ES-I3 (cell line): ENCODE measurements around the gene OR10H3.

Experiments
- H3K36me3 ChIP-seq: 2 replicates; pipeline ENCODE4 v1.6.1; 2013; ENCODE audit warnings: mild to moderate bottlenecking, low read length, control low read depth, moderate library complexity; ENCODE audit not compliant: insufficient read depth
- H3K4me1 ChIP-seq: 2 replicates; pipeline ENCODE4 v1.6.1; 2013; ENCODE audit warnings: mild to moderate bottlenecking, control low read depth, low read length; ENCODE audit not compliant: insufficient read depth
- H3K9ac ChIP-seq: 2 replicates; pipeline ENCODE4 v1.6.1; 2013; ENCODE audit warnings: low read depth, mild to moderate bottlenecking, low read length, moderate library complexity
- H3K9me3 ChIP-seq: 2 replicates; pipeline ENCODE4 v1.6.1; 2013; ENCODE audit warnings: mild to moderate bottlenecking, low read length, moderate library complexity; ENCODE audit not compliant: control insufficient read depth, insufficient read depth

The OR10H3 gene, protein sequence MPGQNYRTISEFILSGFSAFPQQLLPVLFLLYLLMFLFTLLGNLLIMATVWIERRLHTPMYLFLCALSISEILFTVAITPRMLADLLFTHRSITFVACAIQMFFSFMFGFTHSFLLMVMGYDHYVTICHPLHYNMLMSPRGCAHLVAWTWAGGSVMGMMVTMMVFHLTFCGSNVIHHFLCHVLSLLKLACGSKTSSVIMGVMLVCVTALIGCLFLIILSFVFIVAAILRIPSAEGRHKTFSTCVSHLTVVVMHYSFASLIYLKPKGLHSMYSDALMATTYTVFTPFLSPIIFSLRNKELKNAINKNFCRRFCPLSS

DNA sequence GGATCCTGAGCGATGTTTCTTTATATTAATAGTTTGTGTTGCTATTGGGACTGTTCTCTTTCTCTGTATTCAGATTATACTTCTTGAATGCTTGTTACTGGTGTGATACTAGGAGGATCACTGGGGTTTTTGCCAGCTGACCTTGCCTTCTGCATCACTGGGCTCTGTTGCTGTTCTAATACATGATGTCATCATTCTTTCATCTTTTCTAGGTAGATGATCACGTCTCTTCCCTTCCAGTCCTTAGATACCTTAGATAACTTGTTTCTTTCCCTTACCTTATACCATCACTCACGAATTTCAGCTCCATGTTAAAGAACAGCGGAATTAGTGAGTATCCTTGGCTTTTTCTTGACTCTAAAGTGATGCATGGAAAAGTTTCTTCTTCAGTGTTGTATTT is at the start of gene OR10H3:
Gene OR10H3 (plus strand): TSS at position 264 of the 400 bp plus-strand sequence. CDS start 3,408 bp downstream, outside the sequence.
- no peaks in the 10 kb centered on the region for H3K4me1 ChIP-seq
- H3K36me3 ChIP-seq, result no peaks in the 10 kb centered on the region
- peaks cover 3% of the 10 kb centered on the region; the same call in 1 of the 2 replicates for H3K9me3 ChIP-seq
- H3K9ac ChIP-seq, result no peak within 1 kb of the TSS

DNA sequence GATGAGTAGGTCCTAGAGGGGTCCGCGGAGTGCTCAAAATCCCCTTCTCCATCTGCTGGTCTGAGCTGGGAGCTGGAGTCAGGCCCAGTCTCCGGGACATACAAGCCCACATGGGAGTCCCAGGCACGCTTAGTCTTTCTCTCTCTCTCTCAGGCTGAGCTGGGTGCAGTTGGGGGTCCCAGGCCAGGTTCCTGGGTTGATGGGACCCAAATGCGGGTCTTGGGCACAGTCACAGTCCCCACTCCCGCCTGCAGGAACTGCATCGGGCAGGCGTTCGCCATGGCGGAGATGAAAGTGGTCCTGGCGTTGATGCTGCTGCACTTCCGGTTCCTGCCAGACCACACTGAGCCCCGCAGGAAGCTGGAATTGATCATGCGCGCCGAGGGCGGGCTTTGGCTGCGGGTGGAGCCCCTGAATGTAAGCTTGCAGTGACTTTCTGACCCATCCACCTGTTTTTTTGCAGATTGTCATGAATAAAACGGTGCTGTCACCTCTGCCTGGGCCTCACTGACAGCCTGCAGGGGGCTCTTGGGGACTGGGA is 41.1 kb upstream of the OR10H3 start:
- Histone ChIP-seq H3K9me3 (no peaks in the 10 kb centered on the region), H3K36me3 (no peaks in the 10 kb centered on the region), H3K4me1 (no peaks in the 10 kb centered on the region), H3K9ac (no peak overlapping the region; the same call in 1 of the 2 replicates)

DNA sequence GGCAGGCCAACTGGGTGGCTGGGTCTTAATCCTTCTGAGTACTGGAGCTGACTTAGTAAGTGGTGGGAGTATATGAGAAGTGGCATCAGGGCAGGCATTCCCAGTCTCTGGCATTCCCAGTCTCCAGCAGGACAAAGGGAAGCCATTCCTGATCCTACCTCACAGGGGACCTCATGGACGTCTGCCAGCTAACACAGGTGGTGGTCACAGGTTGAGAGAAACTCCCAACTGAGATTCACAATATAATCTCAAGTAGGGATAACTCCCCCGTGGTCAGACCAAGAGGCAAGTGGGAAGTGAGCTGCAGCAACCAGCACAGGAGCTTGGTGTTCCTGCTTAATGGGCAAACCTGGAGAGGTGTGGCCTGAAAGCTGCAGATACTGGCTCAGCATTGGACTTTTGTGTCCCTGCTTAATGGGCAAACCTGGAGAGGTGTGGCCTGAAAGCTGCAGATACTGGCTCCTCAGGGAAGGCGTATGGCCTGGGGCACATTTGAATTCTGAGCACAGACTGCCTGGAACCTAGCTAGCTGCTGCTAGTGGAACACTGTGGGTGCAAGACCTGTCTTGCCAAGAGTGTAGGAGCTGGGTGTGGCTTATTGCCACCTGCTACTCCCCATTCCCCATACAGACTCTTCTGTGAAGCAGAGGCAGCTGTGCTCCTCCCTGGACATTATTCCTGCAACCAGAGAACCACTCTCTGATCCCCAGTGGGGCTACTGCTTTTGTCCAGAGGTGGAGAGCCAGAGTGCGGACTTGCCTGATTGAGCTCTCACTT is 35.8 kb upstream of the OR10H3 start:
- no peaks in the 10 kb centered on the region for H3K36me3 ChIP-seq
- no peak overlapping the region for H3K9ac ChIP-seq
- H3K4me1 ChIP-seq, result no peaks in the 10 kb centered on the region
- H3K9me3 ChIP-seq, result no peaks in the 10 kb centered on the region

DNA sequence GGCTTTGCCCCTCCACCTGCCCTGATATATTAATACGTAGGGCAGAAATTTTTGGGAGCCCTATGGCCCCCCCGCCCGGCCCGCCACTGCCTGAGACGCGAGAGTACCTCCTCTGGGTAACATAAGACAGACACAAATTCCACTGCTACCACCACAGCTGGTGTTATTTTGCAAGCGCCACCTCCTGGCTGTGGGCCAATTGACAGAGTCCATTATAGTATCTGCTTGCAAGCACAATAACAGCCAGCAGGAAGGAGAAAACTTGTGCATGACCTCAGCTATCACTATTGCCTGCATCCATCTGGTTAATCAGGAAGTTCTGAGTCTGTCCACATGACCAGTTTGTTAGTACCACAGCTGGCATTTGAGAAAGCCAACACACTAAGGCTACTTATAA is 35.3 kb upstream of the OR10H3 start:
- Histone ChIP-seq H3K9me3 (no peaks in the 10 kb centered on the region), H3K9ac (no peak overlapping the region), H3K36me3 (no peaks in the 10 kb centered on the region), H3K4me1 (no peaks in the 10 kb centered on the region)

DNA sequence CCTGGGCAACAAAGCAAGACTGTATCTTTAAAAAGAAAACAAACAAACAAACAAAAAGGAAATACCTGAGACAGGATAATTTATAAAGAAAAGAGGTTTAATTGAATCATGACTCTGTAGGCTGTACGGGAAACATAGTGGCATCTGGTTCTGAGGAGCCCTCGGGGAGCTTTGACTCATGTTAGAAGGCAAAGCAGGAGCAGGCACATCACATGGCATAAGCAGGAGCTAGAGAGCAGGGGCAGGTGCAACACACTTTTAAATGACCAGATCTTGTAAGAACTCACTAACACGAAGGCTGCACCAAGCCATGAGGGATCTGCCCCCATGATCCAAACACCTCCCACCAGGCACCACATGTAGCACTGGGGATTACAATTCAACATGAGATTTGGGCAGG is 23.1 kb upstream of the OR10H3 start:
- Histone ChIP-seq H3K9ac (no peak overlapping the region), H3K36me3 (no peaks in the 10 kb centered on the region), H3K9me3 (no peaks in the 10 kb centered on the region), H3K4me1 (no peaks in the 10 kb centered on the region)

DNA sequence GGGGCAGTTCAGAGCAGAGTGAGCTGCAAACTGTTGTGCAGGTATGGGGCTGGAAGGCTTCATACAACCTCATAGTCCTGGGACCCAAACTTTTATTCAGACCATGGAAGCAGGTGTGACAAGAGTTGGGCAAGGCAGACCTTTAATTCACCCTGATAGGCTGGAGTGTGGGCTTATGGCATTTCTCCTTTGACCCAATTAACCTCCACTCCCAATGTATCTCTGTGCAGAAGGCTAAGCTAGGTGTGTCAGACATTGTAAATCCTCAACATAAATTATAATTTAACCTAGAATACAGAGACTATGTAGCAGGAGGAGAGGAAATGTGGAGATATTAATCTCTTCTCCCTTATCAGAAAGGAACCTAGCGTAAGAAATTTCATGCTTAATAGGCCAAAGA is 22.1 kb upstream of the OR10H3 start:
- H3K36me3 ChIP-seq, result no peaks in the 10 kb centered on the region
- H3K9me3 ChIP-seq, result no peaks in the 10 kb centered on the region
- H3K4me1 ChIP-seq, result no peaks in the 10 kb centered on the region
- H3K9ac ChIP-seq, result no peak overlapping the region

DNA sequence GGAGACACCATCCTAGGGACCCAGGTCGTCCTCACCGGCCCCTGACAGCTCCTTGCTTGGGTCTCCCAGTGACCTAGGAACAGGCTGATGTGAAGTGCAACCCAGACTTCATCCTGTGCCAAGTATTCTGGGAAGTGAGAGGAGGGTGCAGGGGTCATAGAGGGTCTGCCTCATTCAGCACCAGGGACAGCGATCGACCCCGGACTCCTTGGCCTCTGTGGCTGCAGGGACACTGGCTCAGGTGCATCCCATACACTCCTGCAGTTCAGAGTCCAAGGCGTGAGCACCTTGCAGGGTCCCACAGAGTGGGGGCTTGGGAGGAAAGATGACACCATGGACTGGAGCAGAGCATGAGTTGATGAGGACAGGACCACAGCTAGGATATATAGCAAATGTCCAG is 20.0 kb upstream of the OR10H3 start:
- no peaks in the 10 kb centered on the region for H3K36me3 ChIP-seq
- H3K9me3 ChIP-seq, result no peaks in the 10 kb centered on the region

DNA sequence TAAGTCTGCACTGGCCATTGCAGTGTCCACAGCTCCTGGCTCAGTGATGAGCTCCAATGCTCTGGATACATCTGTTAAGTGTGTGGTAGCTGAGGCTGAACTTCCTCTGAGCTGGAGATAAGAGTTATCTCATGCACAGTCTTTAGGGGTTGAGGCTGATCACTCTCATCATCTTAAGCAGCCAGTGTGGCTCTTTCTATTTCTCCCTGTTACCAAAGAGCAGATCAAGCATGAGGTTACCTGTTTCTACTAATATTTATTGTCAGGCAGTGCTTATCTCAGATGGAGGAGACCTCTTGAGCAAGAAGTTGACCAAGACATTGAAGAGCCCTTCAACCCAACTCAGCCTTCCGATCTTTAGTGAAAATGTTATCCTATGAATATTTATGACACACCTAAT is 16.5 kb upstream of the OR10H3 start:
- no peak overlapping the region for H3K9ac ChIP-seq
- H3K4me1 ChIP-seq, result no peaks in the 10 kb centered on the region
- no peaks in the 10 kb centered on the region for H3K9me3 ChIP-seq
- no peaks in the 10 kb centered on the region for H3K36me3 ChIP-seq

More for the DNA sequence above, 20.0 kb upstream of the OR10H3 start:
- no peaks in the 10 kb centered on the region for H3K4me1 ChIP-seq
- no peak overlapping the region for H3K9ac ChIP-seq

DNA sequence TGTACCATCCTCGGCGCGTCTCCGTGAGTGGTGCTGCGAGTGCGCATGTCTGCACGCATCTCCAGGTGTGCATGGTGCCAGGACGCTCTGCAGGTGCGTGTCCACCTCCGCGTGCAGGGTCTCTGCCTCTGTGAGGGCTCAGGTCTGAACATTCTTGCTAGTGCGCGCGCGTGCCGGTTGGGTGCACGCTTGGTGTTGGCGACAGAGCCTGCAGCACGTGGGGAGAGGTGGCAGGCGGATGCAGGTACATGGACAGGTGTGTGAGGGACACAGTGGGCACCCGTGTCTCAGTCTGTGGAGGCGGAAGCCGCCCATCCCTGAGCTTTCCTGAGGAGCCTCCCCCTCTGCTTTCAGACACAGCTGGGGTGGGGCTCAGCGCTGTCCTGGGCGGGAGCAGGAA is 14.8 kb upstream of the OR10H3 start:
- H3K9me3 ChIP-seq, result no peaks in the 10 kb centered on the region
- H3K9ac ChIP-seq, result no peak overlapping the region
- H3K36me3 ChIP-seq, result no peaks in the 10 kb centered on the region
- no peaks in the 10 kb centered on the region for H3K4me1 ChIP-seq

DNA sequence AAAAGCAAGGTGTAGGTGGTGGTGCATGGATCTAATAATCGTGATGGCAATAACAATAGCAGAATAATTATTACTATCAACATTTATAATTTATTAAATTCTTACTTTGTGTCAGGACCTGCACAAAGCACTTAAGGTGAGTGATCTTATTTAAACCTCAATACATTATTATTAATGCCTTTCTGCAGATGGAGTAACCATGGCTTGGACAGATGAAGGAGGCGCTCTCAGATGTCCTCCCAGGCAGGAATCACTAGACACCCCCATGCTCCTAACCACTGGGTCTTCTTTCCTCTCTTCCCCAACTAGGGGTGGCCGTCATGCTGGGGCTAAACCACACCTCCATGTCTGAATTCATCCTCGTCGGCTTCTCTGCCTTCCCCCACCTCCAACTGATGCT is 10.1 kb upstream of the OR10H3 start, which contains the start of gene OR10H2:
Gene OR10H2 (plus strand): TSS at position 301 of the 400 bp plus-strand sequence. CDS start 20 bp downstream, at position 321.
- Histone ChIP-seq H3K9me3 (no peaks in the 10 kb centered on the region), H3K36me3 (no peaks in the 10 kb centered on the region), H3K9ac (no peak within 1 kb of the TSS), H3K4me1 (no peaks in the 10 kb centered on the region)

DNA sequence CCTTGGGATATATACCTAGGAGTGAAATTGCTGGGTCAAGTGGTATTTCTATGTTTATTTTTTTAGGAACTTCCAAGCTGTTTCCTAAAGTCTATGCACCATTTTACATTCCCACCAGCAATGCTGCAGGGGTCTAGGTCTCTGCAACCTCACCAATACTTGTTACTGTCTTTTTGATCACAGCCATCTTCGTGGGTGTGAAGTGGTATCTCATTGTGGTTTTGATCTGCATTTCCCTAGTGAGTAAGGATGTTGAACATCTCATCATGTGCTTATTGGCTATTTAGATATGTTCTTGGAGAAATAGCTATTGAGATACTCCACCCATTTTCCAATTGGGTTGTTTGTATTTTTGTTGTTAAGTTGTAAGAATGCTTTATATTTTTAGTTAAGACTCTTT is 7.2 kb upstream of the OR10H3 start:
- Histone ChIP-seq H3K9me3 (no peaks in the 10 kb centered on the region), H3K4me1 (no peaks in the 10 kb centered on the region), H3K36me3 (no peaks in the 10 kb centered on the region), H3K9ac (no peak overlapping the region)

DNA sequence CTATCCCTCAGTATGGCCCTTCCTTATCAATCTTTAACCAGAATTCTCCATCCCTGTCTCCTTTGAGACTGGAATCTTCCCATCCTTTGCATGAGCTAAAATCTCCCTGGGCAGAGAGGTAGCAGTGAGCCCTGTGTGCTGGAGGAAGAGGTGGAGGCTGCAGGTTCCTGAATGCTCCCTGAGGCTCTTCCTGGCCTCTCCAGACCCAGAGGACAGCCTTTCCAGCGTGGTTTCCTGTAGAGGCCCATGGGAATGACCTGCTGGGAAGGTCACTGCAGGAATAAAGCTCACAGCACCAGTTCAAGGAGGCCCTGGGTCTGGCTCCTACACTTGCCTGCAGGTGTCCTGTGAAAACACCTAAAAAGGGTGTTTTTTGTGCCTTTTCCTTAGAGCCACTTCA is 5.4 kb upstream of the OR10H3 start:
- Histone ChIP-seq H3K9ac (no peak overlapping the region), H3K9me3 (no peaks in the 10 kb centered on the region), H3K4me1 (no peaks in the 10 kb centered on the region), H3K36me3 (no peaks in the 10 kb centered on the region)

DNA sequence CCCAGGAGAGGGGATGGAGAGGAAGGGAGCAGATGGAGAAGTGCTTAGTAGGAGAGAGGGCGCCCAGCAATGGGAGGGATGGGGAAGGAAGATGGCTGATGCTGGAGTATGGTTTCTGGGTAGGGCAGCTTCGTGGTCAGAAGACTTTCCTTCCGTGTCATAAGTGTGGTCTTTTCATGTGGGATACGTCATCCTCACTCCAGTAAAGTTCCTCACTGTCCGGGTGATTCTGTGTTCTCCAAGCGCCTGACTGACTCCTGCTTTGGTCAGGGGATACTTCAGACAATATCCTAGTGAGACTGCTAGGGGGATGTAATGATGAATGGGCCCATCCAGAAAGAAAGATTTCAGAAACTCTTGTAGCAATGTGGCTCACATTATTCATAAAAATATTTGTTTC is 3.9 kb upstream of the OR10H3 start:
- Histone ChIP-seq H3K9ac (no peak overlapping the region), H3K4me1 (no peaks in the 10 kb centered on the region), H3K36me3 (no peaks in the 10 kb centered on the region), H3K9me3 (no peaks in the 10 kb centered on the region)

DNA sequence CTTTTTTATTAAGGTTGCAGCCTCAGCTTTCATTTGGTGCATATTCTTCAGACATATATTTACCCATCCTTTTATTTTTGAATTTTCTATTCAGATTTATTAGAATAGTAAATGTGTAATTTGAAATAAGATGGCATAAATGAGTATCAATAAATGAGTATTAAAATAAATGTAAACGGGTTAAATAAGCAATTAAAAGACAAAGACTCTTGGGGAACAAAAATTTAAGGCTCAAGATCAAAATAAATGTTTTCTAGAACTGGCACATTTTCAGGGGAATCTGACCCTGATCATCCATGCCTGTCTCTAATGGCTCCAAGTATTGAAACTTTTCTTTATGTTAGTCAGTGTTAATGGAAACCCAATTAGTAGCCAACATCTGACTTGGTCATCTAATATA is 3.0 kb downstream of the OR10H3 start:
- Histone ChIP-seq H3K9me3 (peaks cover 3% of the 10 kb centered on the region; the same call in 1 of the 2 replicates), H3K9ac (no peak overlapping the region), H3K4me1 (no peaks in the 10 kb centered on the region), H3K36me3 (no peaks in the 10 kb centered on the region)

DNA sequence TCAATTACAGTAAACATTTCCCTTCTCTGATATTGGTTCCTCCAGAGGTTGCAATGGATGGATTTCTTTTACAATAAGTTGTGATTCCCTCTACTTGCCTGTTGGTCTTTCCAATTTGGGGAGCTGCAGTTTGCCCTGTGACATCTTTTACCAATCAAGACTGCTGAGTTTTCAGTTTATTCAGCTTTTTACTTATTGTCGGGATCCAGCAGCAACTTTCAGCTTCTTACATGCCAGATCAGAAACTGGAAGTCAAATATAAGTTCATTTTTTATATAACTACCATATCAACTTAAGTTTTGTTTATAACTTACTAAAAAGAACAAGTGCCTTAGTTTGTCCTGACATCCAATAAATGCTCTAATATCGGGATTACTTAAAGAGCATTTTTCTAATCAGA is 10.5 kb downstream of the OR10H3 start:
- Histone ChIP-seq H3K9me3 (no peaks in the 10 kb centered on the region), H3K36me3 (no peaks in the 10 kb centered on the region), H3K4me1 (no peaks in the 10 kb centered on the region), H3K9ac (no peak overlapping the region)
